ENCODE measurements around the gene KRT85.

KRT85 gene

GRCh38 chr12:52395761-52396434, 28.6 kb upstream of the KRT85 start:
- 0 out of 2 replicates have a peak, but pooled peaks have one; percentile 6 for TF ChIP-seq CTCF (conservative IDR thresholded peaks at IDR 0.05; ENCODE audit: low read length)
- no peak overlapping the region for H3K4me3 ChIP-seq (ENCODE audit: low read length)
- DNase-seq (ENCODE audit: low read depth) = peak; percentile 37

GRCh38 chr12:52394836-52395405, 27.6 kb upstream of the KRT85 start:
- no peak for TF ChIP-seq CTCF (conservative IDR thresholded peaks at IDR 0.05; ENCODE audit: low read length)
- no peak overlapping the region for H3K4me3 ChIP-seq (ENCODE audit: low read length)
- DNase-seq (ENCODE audit: low read depth) = no peak

GRCh38 chr12:52392465-52393007, 25.3 kb upstream of the KRT85 start:
- no peak for TF ChIP-seq CTCF (conservative IDR thresholded peaks at IDR 0.05; ENCODE audit: low read length)
- no peak for DNase-seq (ENCODE audit: low read depth)
- H3K4me3 ChIP-seq (ENCODE audit: low read length) = no peak overlapping the region

- no peak overlapping the region for H3K4me3 ChIP-seq (ENCODE audit: low read length)
- DNase-seq (ENCODE audit: low read depth) = peak; percentile 21
- no peak for TF ChIP-seq CTCF (conservative IDR thresholded peaks at IDR 0.05; ENCODE audit: low read length)
These were observed 24.3 kb upstream of the KRT85 start for GRCh38 chr12:52391618-52392002.

GRCh38 chr12:52390739-52391617, 23.7 kb upstream of the KRT85 start:
- peak; percentile 25 for DNase-seq (ENCODE audit: low read depth)
- no peak overlapping the region for H3K4me3 ChIP-seq (ENCODE audit: low read length)
- TF ChIP-seq CTCF (conservative IDR thresholded peaks at IDR 0.05; ENCODE audit: low read length) = peak; percentile 77

GRCh38 chr12:52389313-52390207, 22.3 kb upstream of the KRT85 start:
- peak; percentile 21 for DNase-seq (ENCODE audit: low read depth)
- H3K4me3 ChIP-seq (ENCODE audit: low read length) = no peak overlapping the region
- no peak for TF ChIP-seq CTCF (conservative IDR thresholded peaks at IDR 0.05; ENCODE audit: low read length)

Measured in AG10803 (cell line).